CD4-positive, alpha-beta T cell treated with Interleukin-15 for 1 hour (primary cell): ENCODE data around the gene NUDT1.

Experiments
- DNase-seq: peaks from one replicate; pipeline ENCODE4 v3.0.0-alpha.2; 2020

NUDT1 gene

DNA sequence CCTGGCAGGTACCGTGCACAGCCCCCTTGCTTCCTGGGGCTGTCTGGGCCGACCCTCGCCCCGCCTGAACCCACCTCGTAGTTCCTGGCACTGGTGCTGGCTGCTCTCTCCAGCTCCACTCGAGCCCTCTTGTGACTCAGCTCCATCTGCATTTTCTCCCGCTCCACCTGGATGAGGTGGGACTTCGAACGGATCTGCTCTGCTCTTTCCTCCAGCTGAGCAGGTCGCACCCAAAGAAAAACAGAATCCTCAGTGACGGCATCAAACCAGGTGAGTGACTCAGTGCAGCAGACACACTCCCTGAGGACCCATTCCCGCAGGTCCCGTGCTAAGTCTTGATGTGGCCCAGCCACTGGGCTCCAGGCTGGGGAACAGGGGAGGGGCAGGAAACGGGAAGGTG is 16.7 kb upstream of the NUDT1 start:
- no peak for DNase-seq

DNA sequence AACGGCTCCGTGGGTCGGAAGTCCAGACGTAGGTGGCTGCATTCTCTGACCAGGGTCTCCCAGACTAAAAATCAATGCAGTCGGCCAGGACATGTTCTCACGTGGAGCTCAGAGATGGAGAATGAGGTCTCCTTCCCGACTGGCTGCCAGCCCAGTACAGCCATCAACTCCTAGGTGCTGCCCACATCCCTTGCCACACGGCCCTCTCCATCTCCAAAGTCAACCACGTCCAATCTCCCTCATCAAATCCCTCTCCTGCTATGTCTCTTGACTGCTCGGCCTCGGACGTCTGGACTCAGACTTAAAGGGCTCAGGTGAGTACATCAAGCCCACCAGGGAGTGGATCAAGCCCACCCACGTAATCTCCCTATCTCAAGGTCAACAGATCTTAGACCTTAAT is 16.2 kb upstream of the NUDT1 start:
- no peak for DNase-seq

DNA sequence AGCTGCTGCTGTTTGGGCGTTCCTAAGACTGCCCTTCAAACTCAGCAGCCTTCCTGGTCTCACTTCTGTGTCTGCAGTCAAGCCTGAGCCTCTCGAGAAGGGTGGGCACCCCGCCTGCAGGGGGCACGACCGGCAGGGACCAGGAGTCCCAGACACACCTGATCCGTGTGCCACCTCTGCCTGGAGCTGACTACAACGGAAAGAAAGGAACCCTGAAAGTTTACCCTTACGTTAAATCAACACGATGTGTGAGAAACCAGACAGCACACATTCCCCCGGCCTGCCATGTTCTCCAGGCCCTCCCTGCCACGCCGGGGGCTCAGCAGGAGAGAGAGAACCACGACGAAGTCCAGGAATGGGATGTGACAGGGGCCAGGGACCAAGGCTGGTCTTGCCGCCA is 14.3 kb upstream of the NUDT1 start:
- no peak for DNase-seq

DNA sequence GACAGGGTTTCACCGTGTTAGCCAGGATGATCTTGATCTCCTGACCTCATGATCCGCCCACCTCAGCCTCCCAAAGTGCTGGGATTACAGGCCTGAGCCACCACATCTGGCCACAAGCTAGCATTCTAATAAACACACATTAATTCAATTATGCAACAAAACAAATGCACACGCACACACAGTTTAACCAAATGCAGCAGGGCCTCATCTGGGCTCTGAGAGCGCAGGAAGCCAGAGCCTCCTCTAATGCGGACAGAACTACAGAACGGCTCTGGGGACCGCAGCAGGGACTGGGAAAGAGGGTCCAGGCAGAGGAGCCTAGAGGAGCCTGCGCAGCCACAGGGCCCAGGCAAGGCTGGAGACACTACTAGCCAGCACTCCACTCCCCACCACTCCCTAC is 13.1 kb upstream of the NUDT1 start:
- no peak for DNase-seq

DNA sequence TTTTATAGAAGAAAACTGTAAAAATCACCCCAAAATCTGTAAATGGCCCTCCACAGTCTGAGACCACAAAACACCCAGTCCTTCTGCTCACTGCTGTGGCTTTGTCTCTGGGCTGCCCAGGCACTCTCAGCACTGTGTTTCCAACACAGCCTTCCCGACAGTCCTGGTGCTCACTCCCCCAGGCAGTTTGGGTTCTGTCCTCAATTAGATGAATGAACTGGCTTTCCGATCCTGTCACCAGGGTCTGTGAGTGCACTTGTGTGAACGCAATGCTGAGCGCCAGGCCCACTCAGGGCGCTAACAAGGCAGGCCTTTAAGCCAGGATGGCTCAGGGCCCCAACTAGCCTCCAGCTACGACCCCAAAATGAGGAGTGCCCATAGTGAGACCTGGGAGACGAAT is 12.6 kb upstream of the NUDT1 start:
- no peak for DNase-seq

DNA sequence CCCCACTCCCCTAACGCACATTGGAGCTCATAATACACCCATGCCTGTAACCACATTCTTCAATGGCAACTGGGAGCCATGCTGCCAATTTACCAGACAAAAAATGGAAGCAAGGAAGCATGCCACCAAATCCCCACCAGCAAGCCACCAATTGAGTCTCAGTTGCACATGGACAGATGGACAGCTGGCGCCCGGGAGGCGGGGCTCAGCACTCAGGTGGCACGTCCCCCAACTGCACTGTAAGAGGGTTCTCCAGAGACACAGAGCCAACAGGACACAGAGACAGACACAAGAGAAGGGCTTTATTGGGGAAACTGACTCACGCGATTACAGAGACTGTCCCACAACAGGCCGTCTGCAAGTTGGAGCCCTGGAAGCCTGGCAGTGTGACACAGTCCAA is 11.8 kb upstream of the NUDT1 start:
- DNase-seq: no peak

DNA sequence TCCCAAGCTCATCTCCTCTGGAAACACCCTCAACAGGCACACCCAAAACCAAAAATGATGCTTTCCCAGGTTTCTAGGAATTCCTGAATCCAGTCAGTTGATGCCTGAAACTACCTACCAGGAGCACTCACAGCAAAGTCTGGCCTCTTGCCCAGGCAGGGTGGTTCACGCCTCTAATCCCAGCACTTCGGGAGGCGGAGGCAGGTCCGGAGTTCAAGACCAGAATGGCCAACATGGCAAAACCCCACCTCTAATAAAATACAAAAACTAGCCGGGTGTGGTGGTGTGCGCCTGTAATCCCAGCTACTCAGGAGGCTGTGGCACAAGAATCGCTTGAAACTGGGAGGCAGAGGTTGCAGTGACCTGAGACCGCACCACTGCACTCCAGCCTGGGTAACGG is 11.1 kb upstream of the NUDT1 start:
- no peak for DNase-seq

DNA sequence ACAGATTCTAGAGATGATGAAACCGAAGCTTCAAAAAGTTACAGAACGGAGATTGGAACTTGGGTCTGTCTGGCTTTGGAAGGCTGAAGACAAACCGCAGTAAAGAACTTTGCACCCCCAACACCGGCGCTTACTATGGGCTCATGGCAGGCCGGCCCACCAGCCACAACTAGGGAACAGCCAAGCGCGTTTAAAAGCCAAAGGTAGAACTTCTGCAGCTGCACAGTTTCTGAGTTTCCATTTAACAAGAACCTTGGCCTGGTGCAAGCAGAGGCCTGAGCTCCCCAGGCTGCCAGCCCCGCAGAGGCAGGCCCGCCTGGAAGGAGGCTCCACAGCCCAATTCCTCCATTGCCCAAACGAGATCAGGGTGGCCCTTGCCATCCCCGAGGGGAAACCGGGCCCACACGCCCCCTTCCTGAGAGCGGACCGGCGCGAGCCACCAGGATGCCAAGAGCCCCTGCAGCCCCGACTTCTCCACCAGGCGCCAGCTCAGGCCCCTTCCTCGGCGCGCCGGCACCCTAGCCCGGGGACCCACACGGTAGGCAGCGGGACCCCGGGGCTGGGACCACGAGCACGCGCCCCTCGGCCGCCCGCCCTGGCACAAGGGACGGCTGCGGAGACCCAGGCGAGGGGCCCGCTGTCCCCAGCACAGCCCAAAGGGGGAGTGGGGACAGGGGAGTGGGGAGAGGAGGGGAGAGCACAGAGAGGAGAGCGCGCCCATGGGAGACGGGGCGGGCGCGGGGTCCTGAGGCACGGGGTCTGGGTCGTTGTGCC is 9.8 kb upstream of the NUDT1 start:
- no peak for DNase-seq

DNA sequence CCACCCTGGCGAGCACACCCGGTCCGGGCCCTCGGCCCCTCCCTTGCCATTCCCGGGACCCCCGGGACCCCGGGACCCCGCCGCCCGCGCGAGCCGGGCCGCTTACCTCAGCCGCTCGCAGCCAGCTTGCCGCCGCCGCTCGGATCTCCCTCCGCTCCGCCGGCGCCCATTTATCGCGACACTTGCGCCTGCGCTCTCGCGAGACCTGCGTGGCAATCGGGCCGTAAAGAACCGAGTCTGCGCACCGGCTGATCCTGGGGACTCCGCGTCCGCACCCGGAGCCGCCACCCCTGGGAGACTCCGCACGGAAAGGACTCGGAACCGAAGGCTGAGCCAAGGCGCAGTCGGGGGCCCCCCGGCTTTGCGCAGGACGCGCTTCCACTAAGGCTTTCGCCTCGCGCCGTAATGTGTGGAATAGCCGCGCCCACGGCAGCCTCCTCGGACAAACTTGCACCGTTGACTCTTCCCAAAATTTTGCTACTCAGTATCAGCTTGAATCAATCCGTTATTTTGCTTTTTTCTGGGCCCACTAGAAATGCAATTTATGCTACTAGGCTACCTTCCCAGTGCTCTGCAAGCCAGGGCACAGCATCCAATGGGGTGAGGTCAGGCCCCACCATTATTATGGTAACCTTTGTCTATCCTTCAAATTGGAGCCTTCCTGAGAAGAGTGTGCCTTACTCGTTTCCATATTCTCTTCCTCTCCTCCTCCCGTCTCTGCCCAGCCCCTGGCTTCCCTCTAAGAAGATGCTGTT is 9.1 kb upstream of the NUDT1 start, which contains the start of gene MAD1L1:
Gene MAD1L1, minus strand, starts transcription at position 180 of the 755 bp plus-strand sequence. CDS start 2,812 bp downstream, outside the sequence.
- peak; percentile 85 for DNase-seq

DNA sequence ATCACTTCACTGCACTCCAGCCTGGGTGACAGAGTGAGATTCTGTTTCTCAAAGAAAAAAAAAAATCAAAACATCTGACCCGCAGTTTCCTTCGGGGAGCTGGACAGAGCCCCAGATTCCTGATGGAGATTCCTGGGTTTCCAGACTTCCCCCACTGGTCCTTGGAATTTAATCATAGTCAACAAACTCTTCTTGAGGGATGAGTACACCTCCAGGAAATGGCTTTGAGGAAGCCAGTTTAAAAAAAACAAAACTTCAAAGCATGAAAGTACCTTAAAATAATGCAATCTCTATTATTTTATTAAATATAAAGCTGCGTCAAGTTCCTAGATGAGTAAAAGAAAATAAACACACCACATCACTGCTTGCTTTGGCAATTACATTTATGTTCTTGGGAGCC is 8.1 kb upstream of the NUDT1 start:
- DNase-seq: no peak

DNA sequence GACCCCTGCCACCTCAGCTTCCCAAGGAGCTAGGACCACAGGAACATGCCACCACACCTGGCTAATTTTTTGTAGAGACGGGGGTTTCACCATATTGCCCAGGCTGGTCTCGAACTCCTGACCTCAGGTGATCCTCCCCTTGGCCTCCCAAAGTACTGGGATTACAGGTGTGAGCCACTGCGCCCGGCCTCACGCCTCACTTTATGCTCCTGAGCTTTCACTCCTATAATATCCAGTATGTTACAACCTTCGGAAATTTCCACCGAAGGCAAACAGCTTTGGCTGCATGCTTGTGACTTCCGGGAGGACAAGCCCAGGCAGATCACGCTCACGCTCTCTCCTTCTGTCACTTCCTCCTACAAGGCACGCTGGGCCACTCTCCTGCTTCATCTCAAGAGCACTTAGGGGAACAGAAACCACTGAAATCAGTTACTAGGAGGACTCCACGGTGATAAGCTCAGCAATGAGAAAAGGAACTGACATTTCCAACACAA is 4.9 kb upstream of the NUDT1 start:
- DNase-seq: peak; percentile 82

DNA sequence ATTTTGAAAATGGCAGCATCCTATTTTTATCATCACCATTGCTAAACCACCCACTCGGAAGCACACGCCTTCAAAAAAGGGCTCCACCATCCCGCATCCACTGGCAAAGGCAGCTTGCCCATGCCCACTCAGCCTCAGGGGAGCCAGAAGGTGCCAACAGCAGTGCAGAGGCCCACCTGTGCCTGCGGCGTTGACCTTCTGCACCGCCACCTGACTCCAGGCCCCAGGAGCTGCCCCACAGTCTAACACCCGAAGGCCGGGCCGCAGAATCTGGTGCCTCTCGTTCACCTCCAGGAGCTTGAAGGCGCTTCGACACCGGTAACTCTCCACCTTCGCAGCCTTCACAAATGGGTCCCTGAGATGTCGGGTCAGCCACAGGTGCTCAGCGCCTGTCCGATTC is 2.8 kb upstream of the NUDT1 start:
- DNase-seq: no peak

DNA sequence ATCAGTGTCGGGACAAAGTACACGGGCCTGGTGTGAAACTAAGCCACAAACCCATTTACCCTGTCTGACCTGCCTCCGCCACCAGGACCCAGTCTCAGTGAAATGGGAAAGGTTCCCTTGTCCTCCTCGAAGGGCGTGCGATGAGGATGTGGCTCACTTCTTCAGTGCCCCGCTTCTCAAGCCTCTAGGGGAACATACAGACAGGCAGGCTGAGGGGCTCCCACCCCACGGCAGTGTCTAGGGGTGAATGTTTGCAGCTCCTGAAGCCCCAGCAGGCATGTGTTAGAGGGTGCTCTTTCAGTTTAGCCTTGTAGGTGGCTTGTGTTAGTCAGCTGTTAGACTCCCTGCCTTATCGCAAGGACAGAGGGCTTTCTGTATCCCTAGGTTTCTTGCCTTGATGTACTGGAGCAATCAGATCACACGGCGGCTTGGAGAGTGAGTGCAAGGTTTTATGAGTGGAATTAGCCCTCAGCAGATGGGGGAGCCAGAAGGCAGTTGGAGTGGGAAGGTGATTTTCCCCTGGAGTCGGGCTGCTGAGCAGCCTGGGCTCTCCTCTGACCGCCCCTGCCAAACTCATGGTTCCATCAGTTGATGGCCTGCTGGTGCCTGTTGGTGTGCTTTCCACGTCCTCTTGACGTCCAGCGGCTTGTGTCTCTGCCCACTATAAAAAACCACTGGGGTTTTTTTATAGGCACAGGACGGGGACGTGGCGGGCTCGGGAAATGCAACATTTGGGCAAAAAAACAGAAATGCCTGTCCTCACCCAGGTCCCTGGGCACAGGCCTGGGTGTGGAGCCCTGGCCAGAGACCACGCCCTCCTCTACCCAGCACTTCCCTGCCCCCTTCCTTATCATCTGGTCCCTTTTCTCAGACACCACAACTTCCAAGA is 759 bp downstream of the NUDT1 start:
- no peak for DNase-seq

DNA sequence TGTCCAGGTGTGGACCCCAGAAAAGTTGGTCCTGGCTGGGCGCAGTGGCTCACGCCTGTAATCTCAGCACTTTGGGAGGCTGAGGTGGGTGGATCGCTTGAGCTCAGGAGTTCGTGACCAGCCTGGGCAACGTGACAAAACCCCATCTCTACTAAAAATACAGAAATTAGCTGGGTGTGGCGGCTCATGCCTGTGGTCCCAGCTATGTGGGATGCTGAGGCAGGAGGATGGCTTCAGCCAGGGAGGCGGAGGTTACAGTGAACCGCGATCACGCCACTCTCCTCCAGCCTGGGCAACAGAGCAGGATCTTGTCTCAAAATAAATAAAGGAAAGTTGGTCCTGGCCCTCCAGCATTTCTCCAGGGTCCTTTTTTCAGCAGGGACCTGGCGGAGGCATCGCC is 1.4 kb downstream of the NUDT1 start:
- DNase-seq: no peak

DNA sequence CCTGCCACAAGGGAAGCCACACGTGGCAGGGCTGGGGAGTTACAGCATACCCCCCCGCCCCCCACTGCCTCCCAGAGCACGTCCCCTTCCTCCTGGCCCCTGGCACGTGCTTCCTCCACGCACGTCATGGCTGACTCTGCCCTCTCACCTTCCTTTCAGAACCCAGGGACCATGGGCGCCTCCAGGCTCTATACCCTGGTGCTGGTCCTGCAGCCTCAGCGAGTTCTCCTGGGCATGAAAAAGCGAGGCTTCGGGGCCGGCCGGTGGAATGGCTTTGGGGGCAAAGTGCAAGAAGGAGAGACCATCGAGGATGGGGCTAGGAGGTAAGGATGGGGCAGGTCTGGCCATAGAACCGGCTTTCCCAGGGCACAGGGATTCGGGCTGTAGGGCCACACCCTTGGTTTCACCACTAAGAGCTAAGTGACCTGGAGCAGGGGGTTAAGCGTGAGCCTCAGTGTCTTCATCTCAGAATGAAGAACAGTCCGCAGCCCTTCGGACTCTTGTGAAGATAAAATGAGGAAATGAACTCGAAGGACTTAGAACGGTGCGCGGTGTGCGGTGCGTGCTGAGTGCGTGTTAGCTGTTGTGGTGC is 2.5 kb downstream of the NUDT1 start:
- DNase-seq: no peak

DNA sequence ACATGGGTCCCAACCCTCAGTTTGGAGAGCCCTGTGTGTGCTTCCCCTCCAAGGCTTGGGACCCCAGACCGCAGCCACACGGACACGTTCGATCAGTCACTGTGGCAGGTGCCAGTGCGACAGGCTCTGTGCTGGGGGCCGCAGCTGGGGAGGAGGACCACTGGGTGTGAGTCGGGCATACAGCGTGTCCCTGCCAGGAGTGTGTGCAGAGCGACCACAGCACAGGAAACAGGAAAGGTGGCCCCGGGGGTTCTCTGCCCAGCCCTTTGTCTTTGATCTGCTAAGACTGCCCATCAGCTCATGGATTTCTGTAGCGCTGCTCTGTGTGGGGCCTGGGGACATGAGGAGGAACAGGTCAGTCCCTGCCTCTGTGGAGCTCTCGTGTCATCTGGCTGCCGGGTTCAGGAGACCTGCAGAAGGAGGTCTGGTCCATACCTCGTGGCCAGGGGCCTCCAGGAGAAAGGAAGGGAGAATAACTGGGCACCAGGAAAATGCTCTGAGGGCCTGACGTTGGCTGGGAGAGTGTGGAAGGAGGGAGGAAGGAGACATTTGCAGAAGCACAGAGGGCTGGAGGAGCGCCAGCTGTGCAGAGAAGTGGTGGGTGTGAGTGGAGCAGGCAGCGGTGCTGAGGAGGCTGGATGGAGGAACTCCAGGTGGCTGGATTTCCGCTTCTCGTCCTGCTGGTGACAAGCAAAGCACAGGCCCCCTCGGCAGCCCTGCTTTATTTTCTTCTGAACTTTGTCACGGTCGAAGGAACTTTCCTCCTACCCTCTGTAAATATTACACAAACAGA is 4.1 kb downstream of the NUDT1 start:
- DNase-seq: no peak

DNA sequence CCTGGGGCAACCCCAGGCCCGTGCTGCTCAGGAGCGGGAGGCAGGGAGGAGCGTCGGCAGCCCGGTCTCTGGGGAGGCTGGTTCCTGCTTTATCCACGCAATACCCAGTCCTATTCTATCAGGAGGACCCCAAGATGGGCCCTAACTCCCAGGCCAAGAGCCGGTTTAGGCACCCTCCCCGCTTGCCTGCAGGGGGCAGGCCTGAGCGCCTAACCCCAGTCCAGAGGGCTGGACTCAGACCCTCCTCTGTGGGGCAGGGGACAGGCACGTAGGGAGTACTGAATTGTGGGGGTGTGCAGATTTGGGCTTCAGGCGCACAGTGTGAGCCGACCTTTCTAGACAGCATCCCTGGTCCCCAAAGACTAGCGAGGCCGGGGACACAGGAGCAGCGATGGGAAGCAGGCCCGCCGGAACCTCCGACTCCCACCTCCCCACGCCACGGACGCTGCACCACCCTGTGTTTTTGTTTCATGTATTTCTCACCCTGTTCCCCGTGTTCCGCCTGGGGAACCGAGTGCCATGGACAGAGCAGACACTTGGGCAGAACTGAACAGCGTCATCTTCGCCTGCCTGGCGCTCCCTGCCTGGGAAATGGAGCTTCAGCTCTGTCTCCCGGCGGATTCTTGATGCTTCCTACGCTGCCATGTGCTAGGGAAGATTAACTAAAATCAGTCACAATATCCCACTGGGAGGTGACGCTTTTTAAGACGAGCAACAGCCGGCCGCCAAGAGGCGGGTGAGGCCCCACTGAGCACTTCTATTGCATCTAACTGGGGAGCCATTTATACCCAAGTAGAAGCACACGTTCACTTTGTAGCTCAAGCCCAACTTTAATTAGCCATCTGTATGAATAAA is 5.3 kb downstream of the NUDT1 start:
- no peak for DNase-seq

DNA sequence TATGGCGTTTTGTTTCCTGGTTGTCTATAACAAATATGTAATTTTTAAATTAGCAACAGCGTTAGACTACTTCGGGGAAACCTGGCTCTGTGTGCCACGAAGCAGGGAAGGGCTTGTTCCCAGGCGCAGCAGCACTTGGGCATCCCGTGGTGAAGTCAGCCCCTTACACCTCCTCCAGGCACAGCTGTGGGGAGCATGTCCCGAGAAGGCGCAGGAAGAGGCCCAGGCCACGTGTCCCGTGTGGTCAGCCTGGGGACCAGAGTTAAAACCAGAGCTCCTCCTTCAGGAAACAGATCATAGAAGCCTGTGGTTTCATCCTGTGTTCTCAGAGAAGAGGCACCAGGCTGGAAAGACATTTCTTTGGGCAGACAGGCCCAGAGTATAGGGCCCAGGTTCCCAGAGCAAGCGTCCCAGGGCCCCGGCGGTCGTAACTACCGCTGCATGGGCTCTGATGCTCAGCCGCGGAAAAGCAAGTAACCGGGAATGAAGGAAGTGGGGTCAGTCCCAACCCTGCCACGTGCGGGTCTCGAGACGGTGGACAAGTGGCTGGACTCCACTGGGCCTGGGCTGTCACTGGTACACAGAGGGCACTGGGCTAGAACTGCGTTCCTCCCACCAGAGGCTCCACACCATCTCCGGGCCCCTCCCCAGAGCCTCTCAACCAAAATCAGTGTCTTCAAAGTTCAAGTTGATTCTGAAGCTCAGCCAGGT is 7.1 kb downstream of the NUDT1 start:
- DNase-seq: peak; percentile 32

DNA sequence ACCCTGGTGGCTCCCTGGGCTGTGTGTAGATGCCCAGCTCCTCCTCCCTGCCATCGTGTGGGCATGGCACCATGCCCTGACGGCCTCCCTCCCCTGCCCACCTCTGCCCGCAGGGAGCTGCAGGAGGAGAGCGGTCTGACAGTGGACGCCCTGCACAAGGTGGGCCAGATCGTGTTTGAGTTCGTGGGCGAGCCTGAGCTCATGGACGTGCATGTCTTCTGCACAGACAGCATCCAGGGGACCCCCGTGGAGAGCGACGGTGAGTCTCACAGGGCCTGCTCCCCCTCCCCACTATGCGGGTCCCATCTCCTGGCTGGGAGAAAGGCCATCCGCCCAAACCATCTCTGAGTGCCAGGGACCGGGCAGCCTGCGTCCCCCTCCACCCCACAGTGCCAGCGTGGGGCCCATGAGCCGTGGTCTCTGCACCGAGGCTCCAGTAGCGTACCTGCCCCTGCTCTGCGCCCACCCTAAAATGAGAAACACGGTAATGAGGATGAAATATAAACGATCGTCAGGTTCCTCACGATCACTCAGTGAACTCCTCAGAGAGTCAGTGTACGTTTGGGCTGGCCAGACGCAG is 7.8 kb downstream of the NUDT1 start:
- DNase-seq: no peak

DNA sequence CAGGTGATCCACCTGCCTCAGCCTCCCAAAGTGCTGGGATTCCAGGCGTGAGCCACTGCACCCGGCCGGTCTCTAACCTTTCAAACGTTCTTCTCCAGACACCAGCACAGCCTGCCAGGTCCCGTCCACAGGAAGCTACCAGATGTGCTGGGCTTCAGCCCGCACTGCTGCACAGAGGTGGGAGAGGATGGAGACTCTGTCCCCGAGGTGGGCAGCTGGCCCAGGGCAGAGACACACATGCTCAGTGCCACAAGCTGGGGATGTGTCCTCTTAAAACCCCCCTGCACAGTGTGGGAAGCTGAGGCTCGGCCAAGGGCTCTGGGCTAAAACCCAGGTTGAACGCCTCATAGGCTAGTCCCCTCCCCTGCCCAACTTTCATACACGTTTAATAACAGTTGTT is 9.4 kb downstream of the NUDT1 start:
- DNase-seq: no peak
